H1 (cell line): Measurements from ENCODE around the gene TRAPPC12.

Experiments used
- CHD2 ChIP-seq: IDR thresholded peaks from 2 replicates; pipeline ENCODE4 v1.6.1; 2012; ENCODE audit warnings: low read length, improper control_type of control experiment
- CHD7 ChIP-seq: fragments of 300-600 bp; sonication (generic); IDR thresholded peaks from 2 replicates; pipeline ENCODE4 v1.7.1; 2012; ENCODE audit warnings: low read length, moderate library complexity, mild to moderate bottlenecking, inconsistent platforms; ENCODE audit not compliant: insufficient replicate concordance
- POLR2A ChIP-seq, 2 experiments: IDR thresholded peaks; 1 replicate in 1 of 2; 2 replicates in 1 of 2; pipeline ENCODE4 v1.6.1; 2011; ENCODE audit warnings: low read depth in 2 of 2, low read length in 2 of 2, mild to moderate bottlenecking in 2 of 2; ENCODE audit errors: control extremely low read depth in 1 of 2

GRCh38 chr2:3420076-3420768, 40.7 kb downstream of the TRAPPC12 start:
- TF ChIP-seq POLR2A (IDR thresholded peaks at IDR 0.05; ENCODE audit: control extremely low read depth in 1 of 2, low read depth in 2 of 2, low read length in 2 of 2) (no peak), CHD2 (no peak), CHD7 (no peak)
